K562 (cell line): ENCODE data around the gene AKR1A1.

Source experiments
- EGR1 ChIP-seq: fragments of 450-650 bp; conservative IDR thresholded peaks from 2 replicates; pipeline ENCODE4 v1.6.1; 2017; ENCODE audit warnings: mild to moderate bottlenecking
- ELF1 ChIP-seq: fragments of 200-800 bp; sonication (Bioruptor generic); IDR thresholded peaks from 2 replicates; pipeline ENCODE4 v1.6.1; 2016; ENCODE audit warnings: missing genetic modification characterization, missing compliant biosample characterization
- ELK1 ChIP-seq: sonication (generic); formaldehyde crosslinking; IDR thresholded peaks from 2 replicates; pipeline ENCODE4 v1.8.1; 2022; ENCODE audit warnings: missing genetic modification reagents
- EZH2 ChIP-seq: IDR thresholded peaks from 2 replicates; pipeline ENCODE4 v1.6.1; 2012; ENCODE audit warnings: low read depth, mild to moderate bottlenecking, inconsistent platforms, low read length, borderline replicate concordance
- FOXJ2 ChIP-seq: fragments of 200-800 bp; sonication (Bioruptor generic); IDR thresholded peaks from 2 replicates; pipeline ENCODE4 v1.6.1; 2016; ENCODE audit warnings: missing genetic modification characterization, missing compliant biosample characterization
- GABPA ChIP-seq: fragments of 200-800 bp; sonication (Bioruptor generic); conservative IDR thresholded peaks from 2 replicates; pipeline ENCODE4 v1.6.1; 2016; ENCODE audit warnings: low read depth, missing genetic modification characterization, missing compliant biosample characterization
- PURB ChIP-seq: sonication (generic); formaldehyde crosslinking; IDR thresholded peaks from 2 replicates; pipeline ENCODE4 v1.9.0; 2021; ENCODE audit warnings: low read depth, mild to moderate bottlenecking, missing genetic modification reagents
- RFX1 ChIP-seq: fragments of 450-650 bp; IDR thresholded peaks from 2 replicates; pipeline ENCODE4 v1.6.1; 2016; ENCODE audit warnings: mild to moderate bottlenecking, moderate library complexity
- XRCC5 ChIP-seq: fragments of 200-400 bp; formaldehyde crosslinking; IDR thresholded peaks from 2 replicates; pipeline ENCODE4 v1.6.1; 2017; ENCODE audit warnings: low read depth, mild to moderate bottlenecking, low read length
- ZNF830 ChIP-seq: fragments of 250-450 bp; sonication (Bioruptor Pico); IDR thresholded peaks from 2 replicates; pipeline ENCODE4 v1.5.0; 2021; ENCODE audit warnings: mild to moderate bottlenecking

DNA sequence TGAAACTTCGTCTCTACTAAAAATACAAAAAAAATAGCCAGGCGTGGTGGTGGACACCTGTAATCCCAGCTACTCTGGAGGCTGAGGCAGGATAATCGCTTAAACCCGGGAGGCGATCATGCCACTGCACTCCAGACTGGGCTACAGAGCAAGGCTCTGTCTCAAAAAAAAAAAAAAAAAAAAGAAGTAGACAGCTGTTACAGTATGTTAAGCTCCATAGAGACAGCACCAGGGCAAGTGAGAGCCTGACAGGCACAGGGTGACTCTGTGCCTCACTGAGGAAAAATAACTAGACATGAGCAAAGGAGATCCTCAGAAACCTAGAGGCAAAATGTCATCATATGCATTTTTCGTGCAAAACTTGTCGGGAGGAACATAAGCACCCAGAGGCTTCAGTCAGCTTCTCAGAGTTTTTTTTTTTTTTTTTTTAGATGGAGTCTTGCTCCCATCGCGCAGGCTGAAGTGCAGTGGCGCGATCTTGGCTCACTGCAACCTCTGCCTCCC is 19.9 kb upstream of the AKR1A1 start:
- TF ChIP-seq PURB (CRISPR knock-in tag) (no peak), EZH2 (no peak), RFX1 (no peak), GABPA (no peak), ELK1 (CRISPR knock-in tag) (no peak), ELF1 (no peak), ZNF830 (no peak), FOXJ2 (no peak), XRCC5 (no peak), EGR1 (no peak)
